Panc1 (cell line): ENCODE results near the gene SLC9A5. TPM values are rescaled to one million over a fixed set of nuclear protein-coding genes. Genes with fewer than 3 reads are reported as not detected.
A peak's percentile ranks its signal among the peaks of the same experiment; 100 is the strongest.

Experiments used
- ATAC-seq: fragments of 200-7000 bp; cut with Tn5 transposase; 2 replicates; pipeline ENCODE4 v1.9.1; 2020; ENCODE audit warnings: mild to moderate bottlenecking, moderate library complexity
- BruUV-seq: library from RNA; stranded (reverse); fragments of 400-500 nt; replicated peaks from 2 replicates; lab custom pipeline; 2021; lab: Mats Ljungman, UMichigan
- CTCF ChIA-PET: fragments of 300-600 bp; sonication (Branson Sonifier 250); formaldehyde crosslinking; loops from one replicate; lab custom pipeline; 2022; ENCODE audit warnings: antibody characterized with exemption; lab: Charles Lee
- POLR2A ChIA-PET: fragments of 300-600 bp; sonication (Branson Sonifier 250); formaldehyde crosslinking; loops from one replicate; lab custom pipeline; 2022; ENCODE audit warnings: antibody characterized with exemption; lab: Charles Lee
- DNase-seq: peaks from one replicate; pipeline ENCODE4 v3.0.0-alpha.2; 2010; ENCODE audit warnings: low read depth, low spot score
- H3K27ac ChIP-seq: 2 replicates; pipeline ENCODE4 v1.5.1; 2011; ENCODE audit warnings: mild to moderate bottlenecking, low read length, inconsistent platforms
- H3K27me3 ChIP-seq: fragments of 200-500 bp; sonication (Bioruptor generic); 2 replicates; pipeline ENCODE4 v1.6.0; 2014; ENCODE audit warnings: low read length, inconsistent platforms; ENCODE audit not compliant: control insufficient read depth, insufficient read depth
- H3K36me3 ChIP-seq: fragments of 200-500 bp; sonication (Bioruptor generic); 2 replicates; pipeline ENCODE4 v1.5.1; 2014; ENCODE audit warnings: inconsistent platforms, mild to moderate bottlenecking, low read length, moderate library complexity; ENCODE audit not compliant: control insufficient read depth, insufficient read depth
- H3K4me1 ChIP-seq: 2 replicates; pipeline ENCODE4 v1.5.1; 2011; ENCODE audit warnings: inconsistent platforms, mild to moderate bottlenecking, low read length, moderate library complexity; ENCODE audit not compliant: control insufficient read depth, insufficient read depth
- H3K4me3 ChIP-seq, 2 experiments: 2 replicates each; pipeline ENCODE4 v1.5.1; 2011 to 2012; ENCODE audit warnings: low read depth in 2 of 2, low read length in 2 of 2, mild to moderate bottlenecking in 2 of 2, inconsistent platforms in 1 of 2, moderate library complexity in 1 of 2
- H3K9me3 ChIP-seq: fragments of 200-500 bp; sonication (Bioruptor generic); 2 replicates; pipeline ENCODE4 v1.5.1; 2014; ENCODE audit warnings: low read depth, mild to moderate bottlenecking, inconsistent platforms, low read length, moderate library complexity; ENCODE audit not compliant: control insufficient read depth, insufficient read depth
- POLR2AphosphoS5 ChIP-seq: IDR thresholded peaks from 2 replicates; pipeline ENCODE4 v1.6.1; 2012; ENCODE audit warnings: mild to moderate bottlenecking, low read depth, low read length, moderate library complexity
- REST ChIP-seq, 2 experiments: IDR thresholded peaks; 2 replicates each; pipeline ENCODE4 v1.6.1; 2011 to 2012; ENCODE audit warnings: low read depth in 2 of 2, control low read depth in 1 of 2, low read length in 1 of 2, mild to moderate bottlenecking in 1 of 2, moderate library complexity in 1 of 2; ENCODE audit not compliant: insufficient read depth in 1 of 2
- SIN3A ChIP-seq: IDR thresholded peaks from 2 replicates; pipeline ENCODE4 v1.6.1; 2012; ENCODE audit warnings: low read depth, mild to moderate bottlenecking, low read length, moderate library complexity, borderline replicate concordance; ENCODE audit not compliant: insufficient read depth
- TCF7L2 ChIP-seq: IDR thresholded peaks from 2 replicates; pipeline ENCODE4 v1.6.1; 2011; ENCODE audit warnings: mild to moderate bottlenecking, low read depth, low read length, inconsistent platforms
- in situ Hi-C: cut with HindIII; loops from 2 replicates; pipeline ENCODE4 v1.10.0; 2016; ENCODE audit warnings: low sequenced_read_pairs, low pct_unique_long_range_greater_than_20kb
- intact Hi-C: fragments of 100-400 bp; cut with micrococcal nuclease; formaldehyde crosslinking; loops from one replicate; pipeline ENCODE4 v1.10.0; 2022; ENCODE audit not compliant: unreplicated experiment
- total RNA-seq: library from RNA; stranded (reverse); gene quantifications from one replicate; pipeline ENCODE4 v1.2.1, GENCODE V29; 2021; ENCODE audit not compliant: unreplicated experiment
- TF ChIP-seq, protein P1 (sequence below): fragments of 450-650 bp; IDR thresholded peaks from 2 replicates; pipeline ENCODE4 v1.5.1; 2017; ENCODE audit warnings: mild to moderate bottlenecking

SLC9A5 gene
- total RNA-seq, 1 experiment from 2014 or later: 1.7 TPM

GRCh38 chr16:67282447-67282805, 33.6 kb downstream of the SLC9A5 start:
- POLR2A ChIA-PET: no interaction called here
- in situ Hi-C loops: no loop called here
- CTCF ChIA-PET: interaction anchor here (0.7 to 0.8 kb wide), 2 partner anchors 109 to 117 kb away, joined by 3 to 4 read pairs; no protein-coding TSS in a partner anchor

GRCh38 chr16:67283039-67283825, 34.5 kb downstream of the SLC9A5 start:
- Histone ChIP-seq H3K9me3 (no peaks in the 10 kb centered on the region), H3K4me3 (no peak overlapping the region), H3K27ac (no peak overlapping the region), H3K36me3 (no peaks in the 10 kb centered on the region; the same call in 1 of the 2 replicates), H3K27me3 (no peaks in the 10 kb centered on the region), H3K4me1 (no peaks in the 10 kb centered on the region)
- no TSS peak for BruUV-seq
- in situ Hi-C loops: no loop called here
- intact Hi-C loops: no loop called here
- POLR2A ChIA-PET: no interaction called here
- DNase-seq: no peak
- TF ChIP-seq TCF7L2 (no peak), REST (IDR thresholded peaks at IDR 0.05; ENCODE audit: insufficient read depth in 1 of 2, low read depth in 2 of 2, low read length in 1 of 2) (no peak)
- TF ChIP-seq, protein P1, sequence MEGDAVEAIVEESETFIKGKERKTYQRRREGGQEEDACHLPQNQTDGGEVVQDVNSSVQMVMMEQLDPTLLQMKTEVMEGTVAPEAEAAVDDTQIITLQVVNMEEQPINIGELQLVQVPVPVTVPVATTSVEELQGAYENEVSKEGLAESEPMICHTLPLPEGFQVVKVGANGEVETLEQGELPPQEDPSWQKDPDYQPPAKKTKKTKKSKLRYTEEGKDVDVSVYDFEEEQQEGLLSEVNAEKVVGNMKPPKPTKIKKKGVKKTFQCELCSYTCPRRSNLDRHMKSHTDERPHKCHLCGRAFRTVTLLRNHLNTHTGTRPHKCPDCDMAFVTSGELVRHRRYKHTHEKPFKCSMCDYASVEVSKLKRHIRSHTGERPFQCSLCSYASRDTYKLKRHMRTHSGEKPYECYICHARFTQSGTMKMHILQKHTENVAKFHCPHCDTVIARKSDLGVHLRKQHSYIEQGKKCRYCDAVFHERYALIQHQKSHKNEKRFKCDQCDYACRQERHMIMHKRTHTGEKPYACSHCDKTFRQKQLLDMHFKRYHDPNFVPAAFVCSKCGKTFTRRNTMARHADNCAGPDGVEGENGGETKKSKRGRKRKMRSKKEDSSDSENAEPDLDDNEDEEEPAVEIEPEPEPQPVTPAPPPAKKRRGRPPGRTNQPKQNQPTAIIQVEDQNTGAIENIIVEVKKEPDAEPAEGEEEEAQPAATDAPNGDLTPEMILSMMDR: peak; percentile 9; the same call in 1 of the 2 replicates
- CTCF ChIA-PET: no interaction called here
- no peak for ATAC-seq

More at GRCh38 chr16:67282447-67282805, 33.6 kb downstream of the SLC9A5 start:
- Histone ChIP-seq H3K27ac (no peak overlapping the region), H3K4me3 (no peak overlapping the region), H3K9me3 (no peaks in the 10 kb centered on the region), H3K36me3 (no peaks in the 10 kb centered on the region; the same call in 1 of the 2 replicates), H3K27me3 (no peaks in the 10 kb centered on the region), H3K4me1 (peaks cover 4% of the 10 kb centered on the region; the same call in 1 of the 2 replicates)
- intact Hi-C loops: no loop called here
- DNase-seq: no peak
- TF ChIP-seq POLR2AphosphoS5 (no peak), TCF7L2 (no peak), SIN3A (no peak), REST (IDR thresholded peaks at IDR 0.05; ENCODE audit: insufficient read depth in 1 of 2, low read depth in 2 of 2, low read length in 1 of 2) (no peak)
- TF ChIP-seq, protein P1: no peak
- ATAC-seq: no peak
- BruUV-seq: no TSS peak
